BJ (cell line): ENCODE measurements around the gene ANO1. TPM values are rescaled to one million over a fixed set of nuclear protein-coding genes. Genes with fewer than 3 reads are reported as not detected.
"Not testable (repeated sequence)": the region's sequence is repeated elsewhere in the genome, so short reads cannot be mapped to it uniquely, and the experiment has no call there.

ENCODE experiments used
- CTCF ChIA-PET: fragments of 350-600 bp; formaldehyde crosslinking; extraction: SDS; loops from one replicate; lab custom pipeline; 2021; ENCODE audit warnings: antibody characterized with exemption, inconsistent platforms; lab: Yijun Ruan, JAX
- POLR2A ChIA-PET: fragments of 300-600 bp; sonication (Branson Sonifier 250); formaldehyde crosslinking; extraction: SDS; loops from one replicate; lab custom pipeline; 2021; ENCODE audit warnings: antibody characterized with exemption; lab: Charles Lee
- DNase-seq: peaks from one replicate; pipeline ENCODE4 v3.0.0-alpha.2; 2011; ENCODE audit warnings: low read depth
- H3K27me3 ChIP-seq: 2 replicates; pipeline ENCODE4 v1.6.0; 2011; ENCODE audit warnings: low read length; ENCODE audit not compliant: control insufficient read depth, insufficient read depth
- H3K36me3 ChIP-seq: 2 replicates; pipeline ENCODE4 v1.5.1; 2011; ENCODE audit warnings: low read length; ENCODE audit not compliant: control insufficient read depth, insufficient read depth
- H3K4me3 ChIP-seq: 2 replicates; pipeline ENCODE4 v1.5.1; 2011; ENCODE audit warnings: low read depth, mild to moderate bottlenecking, control low read depth, low read length
- polyA plus RNA-seq: library from polyadenylated mRNA; depleted of rRNA; stranded (reverse); fragments of >200 nt; gene quantifications from 2 replicates; pipeline ENCODE4 v1.2.3, GENCODE V29; 2011
- TF ChIP-seq, protein P1 (sequence below): IDR thresholded peaks from 2 replicates; pipeline ENCODE4 v1.5.1; 2011; ENCODE audit warnings: low read depth, mild to moderate bottlenecking, control low read depth, inconsistent platforms, low read length, moderate library complexity; ENCODE audit not compliant: insufficient read depth

The ANO1 gene
- polyA plus RNA-seq, 1 experiment, result 0.10 TPM

DNA sequence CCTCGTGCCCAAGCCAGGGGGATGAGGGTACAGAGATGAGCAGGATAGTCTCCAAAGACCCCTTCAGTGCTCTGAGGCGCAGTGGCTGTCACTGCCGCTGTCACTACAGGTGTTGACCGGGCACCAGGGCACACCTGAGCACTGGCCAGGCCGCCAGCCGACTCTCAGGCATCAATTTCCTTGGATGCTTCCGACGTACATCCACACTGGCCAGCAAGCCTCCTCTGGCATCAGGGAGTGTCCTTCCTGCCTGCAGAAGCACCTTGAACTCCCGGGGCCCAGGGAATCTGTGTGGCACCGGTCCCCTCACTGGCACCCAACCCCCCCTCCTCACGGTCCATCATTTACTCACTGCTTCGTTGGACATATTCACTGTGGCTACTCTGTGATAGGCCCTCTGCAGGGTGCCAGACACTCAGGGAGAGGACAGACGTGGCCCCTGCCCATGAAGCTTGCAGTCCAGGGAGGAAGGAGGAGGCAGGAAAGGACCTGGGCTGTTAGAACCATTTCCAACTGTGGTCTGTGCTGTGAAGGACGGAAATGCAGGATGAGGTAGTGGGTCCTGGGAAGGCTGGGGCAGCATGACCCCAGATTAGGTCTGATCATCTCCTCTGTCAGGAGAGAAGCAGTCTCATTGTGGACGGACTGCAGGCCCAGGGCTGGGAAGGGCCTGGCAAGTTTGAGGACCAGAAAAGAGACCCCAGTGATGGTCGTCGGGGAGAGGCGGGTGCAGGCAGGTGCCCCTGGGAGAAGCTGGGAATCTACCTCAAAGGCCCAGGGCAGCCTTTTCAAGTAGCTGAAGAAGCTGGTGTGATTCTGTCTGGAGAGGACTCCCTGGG lies 46.3 kb upstream of the ANO1 start:
- Histone ChIP-seq H3K36me3 (no peaks in the 10 kb centered on the region), H3K27me3 (peaks cover 3% of the 10 kb centered on the region; the same call in 1 of the 2 replicates), H3K4me3 (no peak overlapping the region)
- TF ChIP-seq, protein P1, sequence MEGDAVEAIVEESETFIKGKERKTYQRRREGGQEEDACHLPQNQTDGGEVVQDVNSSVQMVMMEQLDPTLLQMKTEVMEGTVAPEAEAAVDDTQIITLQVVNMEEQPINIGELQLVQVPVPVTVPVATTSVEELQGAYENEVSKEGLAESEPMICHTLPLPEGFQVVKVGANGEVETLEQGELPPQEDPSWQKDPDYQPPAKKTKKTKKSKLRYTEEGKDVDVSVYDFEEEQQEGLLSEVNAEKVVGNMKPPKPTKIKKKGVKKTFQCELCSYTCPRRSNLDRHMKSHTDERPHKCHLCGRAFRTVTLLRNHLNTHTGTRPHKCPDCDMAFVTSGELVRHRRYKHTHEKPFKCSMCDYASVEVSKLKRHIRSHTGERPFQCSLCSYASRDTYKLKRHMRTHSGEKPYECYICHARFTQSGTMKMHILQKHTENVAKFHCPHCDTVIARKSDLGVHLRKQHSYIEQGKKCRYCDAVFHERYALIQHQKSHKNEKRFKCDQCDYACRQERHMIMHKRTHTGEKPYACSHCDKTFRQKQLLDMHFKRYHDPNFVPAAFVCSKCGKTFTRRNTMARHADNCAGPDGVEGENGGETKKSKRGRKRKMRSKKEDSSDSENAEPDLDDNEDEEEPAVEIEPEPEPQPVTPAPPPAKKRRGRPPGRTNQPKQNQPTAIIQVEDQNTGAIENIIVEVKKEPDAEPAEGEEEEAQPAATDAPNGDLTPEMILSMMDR, result no peak
- POLR2A ChIA-PET, result no interaction called here
- CTCF ChIA-PET, result no interaction called here
- DNase-seq, result no peak

DNA sequence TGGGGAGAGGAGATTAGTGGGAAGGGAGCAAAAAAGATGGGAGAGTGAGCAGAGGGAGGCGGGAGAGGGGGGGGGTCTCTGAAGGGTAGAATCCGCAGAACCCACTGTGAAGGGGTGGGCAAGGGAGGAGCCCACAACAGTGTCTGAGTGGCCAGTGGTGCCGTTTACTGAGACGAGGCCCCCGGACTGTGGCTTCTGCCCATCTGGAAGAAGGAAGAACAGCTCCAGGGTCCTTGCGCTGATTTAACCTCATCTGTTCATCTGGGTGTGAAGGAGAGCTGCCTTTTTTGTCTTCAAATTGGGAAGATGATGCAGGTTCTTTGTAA lies 45.7 kb upstream of the ANO1 start:
- Histone ChIP-seq H3K4me3 (no peak overlapping the region), H3K36me3 (no peaks in the 10 kb centered on the region), H3K27me3 (peaks cover 3% of the 10 kb centered on the region; the same call in 1 of the 2 replicates)
- DNase-seq, result no peak
- ChIA-PET CTCF (no interaction called here), POLR2A (no interaction called here)
- TF ChIP-seq, protein P1, result no peak

DNA sequence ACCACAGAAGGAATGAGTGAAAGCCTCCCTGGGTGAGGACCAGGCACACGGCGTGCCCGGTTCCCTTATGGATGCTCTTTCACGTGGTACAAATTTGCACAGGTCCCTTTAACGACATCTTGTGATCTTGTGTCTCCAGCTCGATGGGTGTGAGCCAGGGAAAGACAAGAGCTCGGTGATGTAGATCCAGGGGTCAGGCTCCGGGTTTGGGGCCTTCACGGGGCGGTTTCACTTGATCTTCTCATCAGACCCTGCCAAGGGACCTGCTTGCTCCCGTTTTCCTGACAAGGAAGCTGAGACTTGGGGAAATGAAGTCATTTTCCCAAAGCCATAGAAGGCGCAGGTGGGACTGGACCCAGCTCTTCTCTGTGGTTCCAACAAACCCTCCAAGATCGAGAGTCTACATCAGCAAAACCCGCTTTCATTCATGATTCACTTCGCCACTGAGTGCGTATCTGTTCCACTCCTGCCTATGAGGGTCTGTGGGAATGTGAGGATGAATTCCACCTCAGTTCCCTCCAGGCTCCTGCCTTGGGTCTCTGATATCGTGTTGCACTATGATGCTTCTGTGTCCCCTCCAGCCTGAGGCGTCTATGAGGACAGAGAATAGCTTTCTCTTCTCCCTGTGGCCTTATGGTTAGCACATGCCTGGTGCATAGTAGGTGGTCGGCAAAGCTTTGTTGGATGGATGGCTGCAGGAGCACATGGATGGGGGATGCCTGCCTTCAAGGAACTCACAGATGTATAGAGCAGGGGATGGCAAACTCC lies 45.0 kb upstream of the ANO1 start:
- H3K27me3 ChIP-seq, result peaks cover 3% of the 10 kb centered on the region; the same call in 1 of the 2 replicates
- DNase-seq, result no peak
- POLR2A ChIA-PET, result no interaction called here
- TF ChIP-seq, protein P1, result no peak
- CTCF ChIA-PET, result no interaction called here
- no peak overlapping the region for H3K4me3 ChIP-seq
- no peaks in the 10 kb centered on the region for H3K36me3 ChIP-seq

DNA sequence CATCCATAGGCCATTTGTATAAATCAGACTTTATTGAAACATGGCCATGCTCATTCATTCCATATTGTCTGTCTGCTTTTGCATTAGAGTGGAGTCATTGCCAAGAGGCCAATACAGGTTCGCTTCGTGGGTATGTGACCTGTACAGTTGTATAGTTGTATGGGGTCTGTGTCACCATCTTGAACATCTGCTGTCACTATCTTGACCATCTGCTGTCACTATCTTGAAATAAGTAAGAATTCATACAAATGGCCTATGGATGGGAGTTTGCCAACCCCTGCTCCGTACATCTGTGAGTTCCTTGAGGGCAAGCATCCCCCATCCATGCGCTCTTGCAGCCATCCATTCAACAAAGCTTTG lies 44.4 kb upstream of the ANO1 start:
- Histone ChIP-seq H3K27me3 (peaks cover 3% of the 10 kb centered on the region; the same call in 1 of the 2 replicates), H3K4me3 (no peak overlapping the region), H3K36me3 (no peaks in the 10 kb centered on the region)
- ChIA-PET CTCF (no interaction called here), POLR2A (no interaction called here)
- DNase-seq, result no peak
- TF ChIP-seq, protein P1, result no peak

DNA sequence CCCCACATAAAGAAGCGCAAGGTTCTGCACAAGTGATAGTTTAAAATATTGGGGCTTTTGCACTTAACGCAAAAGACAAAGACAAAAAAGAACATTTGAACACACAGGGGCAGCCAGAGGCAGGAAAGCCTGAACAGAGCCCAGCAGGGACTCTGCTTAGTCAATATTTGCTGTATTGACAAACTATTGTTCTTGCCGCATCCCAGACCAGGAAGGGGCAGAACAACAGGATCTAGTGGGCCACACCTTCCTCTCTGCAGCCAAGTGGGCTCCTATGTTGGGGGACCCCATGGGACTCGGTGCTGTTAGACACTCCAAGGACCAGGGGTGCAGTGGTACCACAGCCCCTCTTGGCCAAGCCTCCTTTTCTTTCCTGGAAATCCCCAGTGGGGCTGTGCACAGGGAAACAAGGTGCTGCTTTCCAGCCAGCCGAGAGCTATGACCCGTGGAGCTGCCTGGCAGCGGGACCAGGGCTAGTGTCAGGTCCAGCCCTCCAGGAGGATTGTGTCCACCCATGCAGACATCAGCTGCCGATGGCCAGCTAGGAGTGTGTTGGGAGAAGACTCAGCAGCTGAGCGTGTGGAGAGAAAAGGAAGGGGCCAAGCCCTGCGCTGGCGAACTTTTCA lies 43.3 kb upstream of the ANO1 start:
- Histone ChIP-seq H3K4me3 (no peak overlapping the region), H3K36me3 (no peaks in the 10 kb centered on the region), H3K27me3 (peaks cover 3% of the 10 kb centered on the region; the same call in 1 of the 2 replicates)
- TF ChIP-seq, protein P1, result no peak
- no peak for DNase-seq
- ChIA-PET CTCF (interaction anchor here (0.7 kb wide), 1 partner anchor 20 kb away, joined by 3 read pairs; no protein-coding TSS in a partner anchor), POLR2A (no interaction called here)

DNA sequence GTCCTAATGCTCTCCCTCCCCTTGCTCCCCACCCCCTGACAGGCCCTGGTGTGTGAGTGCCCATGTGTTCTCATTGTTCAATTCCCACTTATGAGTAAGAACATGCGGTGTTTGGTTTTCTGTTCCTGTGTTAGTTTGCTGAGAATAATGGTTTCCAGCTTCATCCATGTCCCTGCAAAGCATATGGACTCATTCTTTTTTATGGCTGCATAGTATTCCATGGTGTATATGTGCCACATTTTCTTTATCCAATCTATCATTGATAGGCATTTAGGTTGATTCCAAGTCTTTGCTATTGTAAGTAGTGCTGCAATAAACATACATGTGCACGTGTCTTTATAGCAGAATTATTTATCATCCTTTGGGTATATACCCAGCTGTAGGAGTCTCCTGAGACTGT lies 42.5 kb upstream of the ANO1 start:
- H3K4me3 ChIP-seq, POLR2A ChIA-PET, H3K36me3 ChIP-seq, H3K27me3 ChIP-seq, DNase-seq: not testable (repeated sequence)
- CTCF ChIA-PET, result interaction anchor here (0.7 kb wide), 1 partner anchor 19 kb away, joined by 3 read pairs; no protein-coding TSS in a partner anchor
